AG04450 (cell line): ENCODE data around the gene PCMTD2. TPM values are rescaled to one million over a fixed set of nuclear protein-coding genes. Genes with fewer than 3 reads are reported as not detected.

ENCODE experiments used
- CTCF ChIA-PET: fragments of 300-600, 350-600 bp; formaldehyde crosslinking; extraction: SDS; loops from one replicate; lab custom pipeline; 2022; ENCODE audit warnings: antibody characterized with exemption, inconsistent platforms; lab: Charles Lee
- POLR2A ChIA-PET: fragments of 350-600 bp; formaldehyde crosslinking; extraction: SDS; loops from one replicate; lab custom pipeline; 2021; ENCODE audit warnings: antibody characterized with exemption, inconsistent platforms; lab: Yijun Ruan, JAX
- DNase-seq: peaks from one replicate; pipeline ENCODE4 v3.0.0-alpha.2; 2011; ENCODE audit warnings: low read depth, low spot score
- H3K27ac ChIP-seq: one replicate; pipeline ENCODE4 v1.5.1; 2012; ENCODE audit warnings: low read depth, low read length, control low read depth
- H3K27me3 ChIP-seq: one replicate; pipeline ENCODE4 v1.6.0; 2012; ENCODE audit warnings: low read length; ENCODE audit not compliant: control insufficient read depth, insufficient read depth
- H3K4me3 ChIP-seq: 2 replicates; pipeline ENCODE4 v1.5.1; 2011; ENCODE audit warnings: mild to moderate bottlenecking, low read depth, low read length, control low read depth
- H3K9me3 ChIP-seq: 2 replicates; pipeline ENCODE4 v1.5.1; 2012; ENCODE audit warnings: low read length; ENCODE audit not compliant: control insufficient read depth, insufficient read depth
- CTCF ChIP-seq: IDR thresholded peaks from 2 replicates; pipeline ENCODE4 v1.5.1; 2011; ENCODE audit warnings: low read depth, low read length, control low read depth, inconsistent platforms
- polyA plus RNA-seq: library from polyadenylated mRNA; depleted of rRNA; stranded (reverse); fragments of >200 nt; gene quantifications from 2 replicates; pipeline ENCODE4 v1.2.3, GENCODE V29; 2011

Gene PCMTD2
- polyA plus RNA-seq, 1 experiment: 42.7 TPM

- Histone ChIP-seq H3K27ac (no peak overlapping the region), H3K9me3 (no peaks in the 10 kb centered on the region), H3K4me3 (no peak overlapping the region), H3K27me3 (peaks cover 14% of the 10 kb centered on the region)
- no peak for TF ChIP-seq CTCF
- no peak for DNase-seq
- POLR2A ChIA-PET: no interaction called here
- CTCF ChIA-PET: no interaction called here
Observed at GRCh38 chr20:64226686-64227580, 28.6 kb upstream of the PCMTD2 start.

GRCh38 chr20:64228086-64228653, 27.4 kb upstream of the PCMTD2 start:
- no peak for DNase-seq
- Histone ChIP-seq H3K4me3 (no peak overlapping the region), H3K9me3 (no peaks in the 10 kb centered on the region), H3K27ac (no peak overlapping the region), H3K27me3 (peaks cover 14% of the 10 kb centered on the region)
- no peak for TF ChIP-seq CTCF
- ChIA-PET CTCF (no interaction called here), POLR2A (interaction anchor here (0.9 kb wide), 1 partner anchor 14 kb away, joined by 3 read pairs; no protein-coding TSS in a partner anchor)

- Histone ChIP-seq H3K4me3 (no peak overlapping the region), H3K9me3 (no peaks in the 10 kb centered on the region), H3K27ac (no peak overlapping the region), H3K27me3 (peaks cover 16% of the 10 kb centered on the region)
- ChIA-PET CTCF (no interaction called here), POLR2A (no interaction called here)
- DNase-seq: no peak
- TF ChIP-seq CTCF: no peak
Observed at GRCh38 chr20:64228751-64229506, 26.6 kb upstream of the PCMTD2 start.

- no peak for DNase-seq
- peaks cover 16% of the 10 kb centered on the region for H3K27me3 ChIP-seq
- no peaks in the 10 kb centered on the region; the same call in 1 of the 2 replicates for H3K9me3 ChIP-seq
- TF ChIP-seq CTCF: no peak
- ChIA-PET POLR2A (no interaction called here), CTCF (no interaction called here)
- no peak overlapping the region for H3K4me3 ChIP-seq
- no peak overlapping the region for H3K27ac ChIP-seq
Observed at GRCh38 chr20:64229507-64230061, 26.0 kb upstream of the PCMTD2 start.
